GM10847 (cell line): ENCODE data around the gene HNRNPM.

ENCODE experiments used
- POLR2A ChIP-seq: IDR thresholded peaks from 2 replicates; pipeline ENCODE4 v1.6.1; 2011; ENCODE audit not compliant: insufficient read length; ENCODE audit errors: extremely low read depth

HNRNPM gene

GRCh38 chr19:8489561-8490394 is 45.0 kb downstream of the HNRNPM start:
- TF ChIP-seq POLR2A, result no peak

DNA sequence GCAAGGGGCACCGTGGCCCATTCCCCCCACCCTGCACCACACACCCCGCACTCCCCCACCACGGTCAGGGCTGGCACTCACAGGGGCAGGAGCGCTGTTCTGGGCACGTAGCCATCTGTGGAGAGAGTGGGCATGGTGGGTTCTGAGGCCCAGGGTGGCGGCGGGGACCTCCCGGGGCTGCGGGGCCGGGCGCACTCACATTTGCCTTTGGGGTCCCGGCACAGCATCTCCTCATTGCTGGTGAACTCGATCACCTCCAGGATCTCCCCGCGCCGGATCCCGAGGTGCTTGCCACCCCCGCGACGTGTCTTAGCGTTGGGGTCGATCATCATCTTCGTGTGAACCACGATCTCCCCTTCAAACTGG is 45.6 kb downstream of the HNRNPM start:
- TF ChIP-seq POLR2A, result no peak

DNA sequence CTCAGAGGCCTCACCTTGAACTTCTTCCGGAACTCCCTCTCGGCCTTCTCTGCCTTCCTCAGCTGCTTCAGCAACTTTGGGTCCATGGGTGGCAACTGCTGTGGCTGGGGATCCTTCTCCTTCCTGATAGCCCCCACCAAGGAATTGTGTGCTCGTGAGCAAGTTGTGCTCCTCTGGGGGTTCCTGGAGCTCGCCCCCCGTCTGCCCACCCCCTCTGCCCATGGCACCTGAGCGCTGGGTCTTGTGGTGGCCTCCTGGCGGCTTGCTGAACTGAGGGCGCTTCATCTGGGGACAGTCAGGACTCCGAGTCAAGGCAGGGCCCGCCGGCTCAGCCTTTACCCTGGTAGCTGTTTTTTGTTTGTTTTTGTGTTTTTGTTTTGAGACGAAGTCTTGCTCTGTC is 46.1 kb downstream of the HNRNPM start:
- no peak for TF ChIP-seq POLR2A

GRCh38 chr19:8491574-8491973 is 46.8 kb downstream of the HNRNPM start:
- no peak for TF ChIP-seq POLR2A

DNA sequence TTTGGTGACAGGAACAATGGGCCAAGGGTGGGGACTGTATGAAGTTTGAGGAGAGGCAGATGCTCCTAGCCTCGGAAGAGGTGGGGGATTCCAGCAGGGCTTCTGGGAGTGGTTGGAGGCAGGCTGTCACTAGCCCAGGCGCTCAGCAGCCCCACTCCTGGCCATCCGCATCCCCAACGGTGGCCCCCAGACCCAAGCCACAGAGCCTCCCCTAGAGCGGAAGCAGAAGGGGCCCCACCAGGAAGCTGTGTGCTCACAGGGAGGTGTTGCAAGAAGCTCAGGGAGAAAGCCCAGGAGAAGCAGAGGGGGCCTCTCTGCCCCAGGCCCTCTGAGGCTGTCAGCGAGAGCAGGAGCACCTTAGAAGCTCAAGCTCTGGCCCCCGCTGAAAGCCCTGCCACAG is 49.4 kb downstream of the HNRNPM start:
- TF ChIP-seq POLR2A, result no peak

DNA sequence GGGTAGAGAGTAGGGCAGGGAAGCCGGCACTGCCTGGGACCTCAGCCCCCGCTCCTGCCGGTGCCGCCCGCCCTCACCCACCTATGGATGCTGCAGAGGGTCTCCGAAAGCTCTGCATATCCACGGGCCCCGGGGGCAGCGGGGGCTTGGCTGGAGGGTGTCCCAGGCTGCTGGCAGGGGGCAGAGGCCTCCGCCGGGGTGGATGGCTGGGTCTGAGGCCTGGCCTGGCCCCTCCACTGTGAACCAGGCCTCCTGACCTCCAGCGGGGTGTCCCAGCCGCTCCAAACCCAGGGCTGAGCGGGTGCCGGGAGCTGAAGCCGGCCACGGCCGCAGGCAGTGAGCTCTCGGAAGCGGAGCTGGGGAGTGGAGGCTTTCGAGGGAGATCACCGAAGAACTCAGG is 53.5 kb downstream of the HNRNPM start:
- no peak for TF ChIP-seq POLR2A

GRCh38 chr19:8499048-8499833 is 54.5 kb downstream of the HNRNPM start:
- TF ChIP-seq POLR2A, result no peak

- TF ChIP-seq POLR2A, result no peak
These were observed 55.4 kb downstream of the HNRNPM start for GRCh38 chr19:8500158-8500557.

DNA sequence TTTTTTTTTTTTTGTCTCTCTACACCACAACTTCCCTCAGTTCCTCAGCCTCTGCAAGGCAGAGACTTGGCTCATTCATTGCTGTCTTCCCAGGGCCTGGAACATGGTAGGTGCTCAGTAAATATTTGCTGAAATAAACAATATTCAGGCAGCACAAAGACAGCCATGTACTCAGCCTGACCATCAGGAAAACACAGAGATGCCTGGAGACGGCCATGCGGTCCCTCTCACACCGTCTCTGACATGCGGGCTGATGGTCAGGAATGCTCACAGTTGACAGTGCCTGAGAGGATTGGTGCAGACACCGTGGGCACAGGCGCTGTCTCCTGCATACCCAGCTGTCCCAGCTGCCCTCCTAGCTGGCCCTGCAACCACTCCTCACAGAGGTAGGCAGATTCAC is 56.7 kb downstream of the HNRNPM start:
- no peak for TF ChIP-seq POLR2A

DNA sequence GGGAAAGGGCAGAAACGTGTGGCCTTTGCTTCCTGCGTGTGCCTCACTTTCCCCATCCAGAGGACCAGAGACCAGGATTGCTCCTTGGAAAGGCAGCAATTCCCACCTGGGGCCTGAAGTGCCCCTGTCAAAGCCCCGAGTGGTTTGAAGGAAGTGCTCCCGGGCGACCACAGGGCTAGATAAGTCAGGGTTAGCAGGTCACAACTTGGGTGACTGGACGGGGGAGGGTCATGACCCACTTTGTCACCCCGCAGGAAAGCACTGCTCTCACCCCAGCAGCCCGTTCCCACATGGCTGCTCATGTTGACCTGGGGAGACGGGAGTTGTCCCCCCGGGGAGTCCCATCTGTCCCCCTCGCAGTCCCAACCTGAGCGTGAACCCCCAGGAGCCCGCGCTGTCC is 57.2 kb downstream of the HNRNPM start:
- TF ChIP-seq POLR2A, result no peak

GRCh38 chr19:8503510-8503909 is 58.7 kb downstream of the HNRNPM start:
- no peak for TF ChIP-seq POLR2A

GRCh38 chr19:8504171-8504570 is 59.4 kb downstream of the HNRNPM start:
- no peak for TF ChIP-seq POLR2A

DNA sequence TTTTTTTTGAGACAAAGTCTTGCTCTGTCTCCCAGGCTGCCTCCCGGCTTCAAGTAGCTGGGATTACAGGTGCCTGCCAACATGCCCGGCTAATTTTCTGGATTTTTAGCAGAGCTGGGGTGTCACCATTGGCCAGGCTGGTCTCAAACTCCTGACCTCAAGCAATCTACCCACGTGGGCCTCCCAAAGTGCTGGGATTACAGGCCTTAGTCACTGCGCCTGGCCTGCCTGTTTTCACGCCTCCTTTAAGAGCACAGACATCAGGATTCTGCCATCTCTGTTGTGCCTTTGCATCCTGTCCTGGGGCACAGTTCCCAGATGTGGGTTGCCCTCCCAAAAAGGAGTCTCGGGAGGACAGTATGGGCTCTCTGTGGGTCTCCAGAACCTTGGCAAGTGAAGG is 60.1 kb downstream of the HNRNPM start:
- no peak for TF ChIP-seq POLR2A

DNA sequence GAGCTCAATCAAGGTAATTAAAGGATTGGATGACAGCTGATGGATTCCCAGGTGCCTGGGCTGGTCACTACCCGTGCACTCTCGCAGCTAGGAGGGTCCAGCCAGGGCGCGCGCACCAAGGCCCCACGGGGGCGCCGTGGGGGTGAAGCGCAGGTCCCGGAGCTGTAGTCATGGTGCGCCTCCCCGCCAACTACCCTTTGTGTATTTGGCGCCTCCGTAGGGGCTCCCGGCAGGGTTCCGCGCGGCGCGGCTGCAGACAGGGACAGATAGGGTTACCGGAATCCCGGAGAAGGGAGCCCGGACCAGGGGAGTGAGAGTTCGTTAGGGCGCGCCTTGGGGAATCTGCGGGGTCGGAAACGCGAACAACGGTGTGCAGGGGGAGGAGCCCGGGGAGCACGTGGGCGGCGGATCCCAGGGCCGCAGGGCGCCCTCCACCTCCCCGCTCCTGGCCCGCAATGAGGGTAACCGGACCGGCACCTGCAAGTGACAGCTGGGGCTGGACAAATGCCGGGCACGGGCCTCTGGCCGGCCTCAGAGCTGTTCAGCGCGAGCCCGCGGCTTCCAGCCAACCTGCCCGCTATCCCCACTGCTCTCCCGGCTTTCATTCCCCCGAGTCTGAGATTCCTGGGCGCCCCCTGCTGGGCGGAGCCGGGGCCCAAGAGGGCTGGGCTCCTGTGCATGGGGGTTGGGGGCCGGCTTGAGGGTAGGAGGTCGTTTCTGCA is 61.1 kb downstream of the HNRNPM start:
- TF ChIP-seq POLR2A, result no peak

DNA sequence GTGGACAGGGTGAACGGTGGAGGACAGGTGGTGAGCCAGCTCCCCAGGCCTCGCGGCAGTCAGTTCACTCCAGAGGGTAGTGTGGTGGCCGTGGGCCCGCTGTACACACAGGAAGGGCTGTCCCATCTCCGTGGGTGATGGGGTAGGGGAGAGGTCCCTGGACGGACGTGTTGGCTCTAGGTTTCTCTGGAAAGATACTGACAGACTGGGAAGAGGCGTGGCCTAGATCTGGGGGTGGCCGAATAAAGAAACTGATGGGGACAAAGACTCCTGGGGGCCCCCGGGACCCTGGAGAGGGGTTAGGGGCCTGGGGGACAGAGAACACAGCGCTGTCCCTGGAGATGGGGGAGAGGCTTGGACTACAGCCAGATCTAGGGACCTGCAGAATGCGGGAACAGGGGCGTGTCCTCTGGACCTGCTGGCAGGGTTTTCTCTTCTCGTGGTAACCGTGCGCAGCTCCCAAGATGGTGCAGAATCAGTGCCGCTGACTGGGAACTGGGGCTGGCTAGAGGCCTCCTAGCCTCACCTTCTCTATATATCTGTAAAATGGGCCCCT is 61.7 kb downstream of the HNRNPM start:
- TF ChIP-seq POLR2A, result no peak

- no peak for TF ChIP-seq POLR2A
These were observed 65.9 kb downstream of the HNRNPM start for GRCh38 chr19:8510589-8511115.

GRCh38 chr19:8511573-8512101 is 66.9 kb downstream of the HNRNPM start:
- TF ChIP-seq POLR2A, result no peak
